ENCODE measurements around the gene RPS2.
A peak's percentile ranks its signal among the peaks of the same experiment; 100 is the strongest.

Gene RPS2

GRCh38 chr16:1981398-1981836 is 16.8 kb upstream of the RPS2 start, which contains the start of gene NOXO1:
Gene NOXO1 (minus strand): TSS chr16:1981469. CDS start chr16:1981179, 290 bp downstream.
- DNase-seq (ENCODE audit: low read depth): no peak

DNA sequence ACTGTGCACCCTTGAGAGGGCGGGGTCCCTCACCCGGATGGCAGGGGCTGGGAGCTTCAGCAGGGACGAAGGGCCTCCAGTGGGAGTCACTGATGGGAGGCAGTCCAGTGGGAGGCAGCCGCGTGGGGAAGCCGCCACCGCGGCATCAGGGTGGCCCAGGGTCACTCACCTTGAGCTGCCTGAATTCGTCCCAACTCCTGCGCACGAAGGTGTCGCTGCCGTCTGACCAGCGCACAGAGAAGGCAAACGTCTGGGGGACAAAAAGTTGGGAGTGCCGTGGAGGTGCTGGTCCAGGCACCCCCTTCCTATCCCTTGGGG is 16.1 kb upstream of the RPS2 start:
- no peak for DNase-seq (ENCODE audit: low read depth)

DNA sequence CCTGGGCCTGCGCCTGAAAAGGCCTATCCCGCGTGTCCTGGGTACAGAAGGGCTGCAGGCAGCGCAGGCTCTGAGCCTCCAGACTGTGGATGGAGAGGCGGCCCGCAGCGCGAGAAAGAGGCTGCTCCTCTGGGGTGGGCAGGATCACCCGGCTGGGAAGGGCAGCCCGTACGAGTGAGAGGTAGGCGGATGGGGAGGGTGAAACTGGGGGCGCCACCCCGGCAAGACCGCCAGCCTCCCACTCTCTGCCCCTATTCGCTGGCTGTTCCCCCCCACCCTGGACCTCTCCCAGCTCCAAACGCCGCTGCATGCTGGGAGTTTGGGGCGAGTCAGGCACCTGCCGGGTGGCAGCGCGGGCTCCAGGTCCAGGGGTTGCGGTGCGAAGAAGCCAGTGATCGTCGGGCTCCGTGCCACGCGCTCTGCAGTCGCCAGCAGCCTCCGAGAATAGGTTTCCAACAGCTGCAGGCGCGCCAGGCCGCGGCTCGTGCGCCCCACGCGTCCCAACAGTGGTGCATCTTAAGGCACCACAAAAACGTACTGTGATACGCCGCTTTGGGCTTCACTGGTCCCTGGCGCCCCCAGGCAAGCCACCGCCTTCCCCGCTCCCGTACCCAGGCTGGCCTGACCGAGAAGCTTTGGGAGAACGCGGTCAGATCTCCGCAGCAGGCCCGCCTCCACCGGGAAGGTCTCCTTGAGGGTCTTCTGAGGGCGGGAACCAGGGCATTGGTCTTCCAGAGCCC is 15.6 kb upstream of the RPS2 start:
- no peak for DNase-seq (ENCODE audit: low read depth)

- peak; percentile 56 for DNase-seq (ENCODE audit: low read depth)
Observed at GRCh38 chr16:1979271-1980029, 14.8 kb upstream of the RPS2 start.

DNA sequence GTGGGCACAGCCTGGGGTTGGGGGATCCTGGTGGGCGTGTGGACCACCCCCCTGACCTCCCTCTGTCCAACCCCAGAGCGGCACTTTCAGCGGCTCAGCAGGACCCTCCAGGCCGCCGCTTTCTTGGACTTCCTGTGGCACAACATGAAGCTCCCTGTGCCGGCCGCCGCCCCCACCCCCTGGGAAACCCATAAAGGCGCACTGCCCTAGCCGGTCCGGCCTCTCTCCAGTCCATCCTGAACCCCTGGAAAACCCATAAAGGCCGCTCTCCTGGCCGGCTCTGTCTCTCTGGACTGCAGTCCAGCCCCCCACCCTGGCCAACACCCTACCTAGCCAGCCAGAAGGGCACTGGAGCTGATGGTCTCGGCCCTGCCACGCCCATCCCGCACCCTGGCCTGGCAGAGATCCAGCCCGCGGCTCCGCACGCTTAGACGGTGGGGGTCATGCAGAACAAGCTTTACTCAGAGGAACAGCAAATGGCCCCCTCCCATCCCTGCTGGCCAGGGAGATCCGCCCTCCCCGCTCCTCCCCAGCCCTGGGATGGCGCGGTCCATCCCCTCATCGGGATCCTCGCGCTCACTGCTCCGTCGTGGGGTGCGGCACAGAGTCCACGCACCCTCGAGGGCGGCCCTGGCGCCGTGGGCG is 14.0 kb upstream of the RPS2 start:
- no peak for DNase-seq (ENCODE audit: low read depth)

DNA sequence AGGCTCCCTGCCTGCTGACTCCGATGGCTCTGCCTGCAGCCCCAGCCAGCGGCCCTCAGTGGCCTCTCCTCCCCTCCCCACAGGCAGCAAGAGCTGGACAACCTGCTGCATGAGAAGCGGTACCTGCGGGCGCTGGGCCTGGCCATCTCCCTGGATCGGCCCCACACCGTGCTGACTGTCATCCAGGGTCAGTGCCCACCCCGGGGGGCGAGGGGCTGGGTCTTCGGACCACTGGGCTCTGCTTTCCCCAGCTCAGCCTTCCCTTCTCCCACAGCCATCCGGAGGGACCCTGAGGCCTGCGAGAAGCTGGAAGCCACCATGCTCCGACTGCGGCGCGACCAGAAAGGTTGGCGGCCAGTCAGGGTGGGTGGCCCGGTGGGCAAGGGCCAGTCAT is 13.2 kb upstream of the RPS2 start:
- DNase-seq (ENCODE audit: low read depth): no peak

DNA sequence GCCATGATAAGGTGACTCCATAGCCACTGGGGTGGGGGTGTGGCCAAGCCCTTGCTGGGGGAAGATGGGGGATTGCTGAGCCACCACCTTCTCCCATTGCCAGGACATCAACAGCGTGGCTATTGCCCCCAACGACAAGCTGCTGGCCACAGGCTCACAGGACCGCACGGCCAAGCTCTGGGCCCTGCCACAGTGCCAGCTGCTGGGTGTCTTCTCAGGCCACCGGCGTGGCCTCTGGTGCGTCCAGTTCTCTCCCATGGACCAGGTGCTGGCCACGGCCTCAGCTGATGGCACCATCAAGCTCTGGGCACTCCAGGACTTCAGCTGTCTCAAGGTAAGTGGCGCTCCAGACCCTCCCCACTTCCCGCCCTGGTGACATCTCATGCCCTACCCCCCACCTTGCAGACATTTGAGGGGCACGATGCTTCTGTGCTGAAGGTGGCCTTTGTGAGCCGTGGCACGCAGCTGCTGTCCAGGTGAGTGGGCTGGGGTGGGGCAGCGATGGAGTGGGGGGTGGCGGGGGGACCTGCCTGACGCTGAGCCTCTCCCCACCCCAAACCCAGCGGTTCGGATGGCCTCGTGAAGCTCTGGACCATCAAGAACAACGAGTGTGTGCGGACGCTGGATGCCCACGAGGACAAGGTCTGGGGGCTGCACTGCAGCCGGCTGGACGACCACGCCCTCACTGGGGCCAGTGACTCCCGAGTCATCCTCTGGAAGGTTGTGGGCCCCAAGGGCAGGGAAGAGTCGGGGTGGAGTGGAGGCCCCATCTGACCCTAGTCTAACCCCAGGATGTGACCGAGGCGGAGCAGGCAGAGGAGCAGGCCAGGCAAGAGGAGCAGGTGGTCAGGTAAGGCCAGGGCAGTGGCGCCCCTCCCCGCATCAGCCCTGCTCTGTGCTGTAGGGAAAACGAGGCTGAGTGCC is 12.6 kb upstream of the RPS2 start:
- DNase-seq (ENCODE audit: low read depth): no peak

GRCh38 chr16:1976216-1976520 is 11.5 kb upstream of the RPS2 start:
- no peak for DNase-seq (ENCODE audit: low read depth)

GRCh38 chr16:1975432-1976215 is 11.0 kb upstream of the RPS2 start:
- DNase-seq (ENCODE audit: low read depth): no peak

DNA sequence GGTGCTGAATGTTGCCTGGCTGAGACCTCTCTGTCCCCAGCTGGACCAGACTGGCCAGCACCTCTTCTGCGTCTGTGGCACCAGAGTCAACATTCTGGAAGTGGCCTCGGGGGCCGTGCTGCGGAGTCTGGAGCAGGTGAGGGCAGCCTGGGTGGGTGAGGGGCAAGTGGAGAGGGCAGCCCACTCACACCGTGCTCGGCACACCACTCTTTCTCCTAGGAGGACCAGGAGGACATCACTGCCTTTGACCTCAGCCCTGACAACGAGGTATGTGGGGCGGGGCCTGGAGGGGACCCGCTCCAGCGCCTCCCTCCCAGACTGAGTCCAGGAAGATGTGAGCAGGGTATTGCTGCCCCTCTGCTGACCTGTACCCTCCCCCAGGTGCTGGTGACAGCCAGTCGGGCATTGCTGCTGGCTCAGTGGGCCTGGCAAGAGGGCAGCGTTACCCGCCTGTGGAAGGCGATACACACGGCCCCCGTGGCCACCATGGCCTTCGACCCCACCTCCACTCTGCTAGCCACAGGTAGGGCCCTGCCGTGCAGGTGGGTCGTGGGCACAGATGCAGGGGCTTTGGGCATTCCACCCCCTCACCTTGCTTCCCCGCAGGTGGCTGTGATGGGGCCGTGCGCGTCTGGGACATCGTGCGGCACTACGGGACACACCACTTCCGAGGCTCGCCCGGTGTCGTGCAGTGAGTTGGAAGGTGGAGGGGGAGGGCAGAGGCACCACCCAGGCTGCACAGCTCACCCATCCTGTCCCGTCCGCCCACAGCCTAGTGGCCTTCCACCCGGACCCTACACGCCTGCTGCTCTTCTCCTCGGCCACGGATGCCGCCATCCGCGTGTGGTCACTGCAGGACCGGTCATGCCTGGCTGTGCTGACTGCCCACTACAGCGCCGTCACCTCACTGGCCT is 9.8 kb upstream of the RPS2 start:
- DNase-seq (ENCODE audit: low read depth): no peak

DNA sequence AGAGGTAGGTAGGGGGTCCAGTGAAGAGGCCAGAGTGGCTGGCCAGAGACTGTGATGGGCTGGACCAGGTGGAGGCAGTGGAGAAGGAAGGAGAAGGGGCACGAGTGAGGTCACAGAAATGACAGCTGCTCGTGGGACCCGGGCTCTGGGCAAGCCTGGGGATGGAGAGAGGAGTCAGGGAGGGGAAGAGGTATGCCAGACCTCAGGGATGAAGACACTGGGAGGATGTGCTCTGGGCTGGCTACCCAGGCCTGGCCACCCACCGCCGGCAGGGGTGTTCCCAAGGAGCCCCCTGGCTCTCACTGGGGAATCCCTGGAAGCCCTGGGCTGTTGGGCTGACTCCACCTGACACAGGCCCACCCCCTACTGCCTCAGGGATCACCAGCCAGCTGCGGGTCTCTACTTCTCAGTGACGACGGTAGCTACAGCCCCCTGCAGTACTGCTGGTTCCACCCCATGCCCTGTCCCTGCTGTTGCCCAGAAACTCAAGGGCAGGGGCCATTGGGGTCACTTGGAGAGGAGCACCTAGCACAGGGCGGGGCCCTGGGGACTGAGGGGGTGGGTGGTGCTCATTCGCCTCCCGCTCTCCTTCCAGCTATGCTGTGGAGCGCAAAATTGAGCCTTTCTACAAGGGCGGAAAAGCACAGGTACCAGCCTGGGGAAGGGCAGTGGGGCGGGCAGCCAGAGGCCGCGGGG is 9.0 kb upstream of the RPS2 start:
- no peak for DNase-seq (ENCODE audit: low read depth)

DNA sequence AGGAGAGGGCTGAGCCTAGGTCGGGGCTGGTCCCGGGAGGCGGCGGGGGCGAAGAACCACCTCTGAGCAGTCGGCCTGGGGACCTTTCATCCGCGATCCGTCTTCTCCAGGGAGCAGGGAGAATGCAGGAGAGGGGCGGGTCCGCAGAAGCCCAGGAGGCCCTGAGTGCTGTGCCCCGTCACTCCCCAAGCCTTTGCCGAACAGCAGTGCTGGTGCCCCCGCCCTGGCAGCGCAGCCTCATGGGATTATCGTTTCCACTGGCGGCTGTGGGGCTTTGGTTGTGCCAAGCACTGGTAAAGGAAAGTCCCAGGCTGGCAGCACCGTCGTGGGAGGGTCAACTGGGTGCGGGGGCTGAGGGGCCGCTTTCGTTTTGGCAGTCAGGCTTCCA is 7.9 kb upstream of the RPS2 start:
- no peak for DNase-seq (ENCODE audit: low read depth)

DNA sequence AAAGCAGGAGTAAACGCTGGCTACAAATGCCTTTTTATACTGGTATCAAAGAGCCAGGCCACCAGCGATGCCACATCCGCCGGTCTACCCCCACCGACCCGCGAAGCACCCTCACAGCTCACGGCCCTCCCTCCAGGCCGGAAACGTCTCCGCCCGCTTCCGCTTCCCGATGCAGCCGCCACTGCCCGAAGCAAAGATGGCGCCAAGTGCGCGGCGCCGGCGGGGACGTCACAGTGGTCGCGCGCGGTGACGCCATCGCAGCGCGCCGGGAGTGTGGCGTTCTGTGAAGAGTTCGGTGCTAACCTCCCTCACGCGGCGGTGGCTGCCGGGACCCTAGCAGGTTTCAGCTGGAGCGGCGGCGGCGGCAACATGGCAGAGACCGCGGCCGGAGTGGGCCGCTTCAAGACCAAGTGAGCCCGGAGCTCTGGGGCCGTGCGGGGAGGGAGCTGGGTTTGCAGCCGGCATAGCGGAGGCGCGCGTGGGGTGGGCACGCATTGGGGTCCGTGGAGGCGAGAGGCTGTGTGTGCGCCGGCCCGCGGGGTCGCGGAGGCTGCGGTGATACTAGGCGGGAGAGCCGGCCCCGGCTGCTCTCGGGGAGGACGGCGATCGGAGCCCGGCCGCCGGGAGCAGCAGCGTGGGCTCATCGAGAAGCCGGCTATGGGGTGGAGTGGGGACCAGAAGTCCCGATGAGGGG is 7.3 kb upstream of the RPS2 start, which contains the start of gene TBL3:
Gene TBL3, plus strand, starts transcription at position 258 of the 694 bp plus-strand sequence. Its CDS starts 112 bp downstream, at position 370.
- peak; percentile 92 for DNase-seq (ENCODE audit: low read depth)

DNA sequence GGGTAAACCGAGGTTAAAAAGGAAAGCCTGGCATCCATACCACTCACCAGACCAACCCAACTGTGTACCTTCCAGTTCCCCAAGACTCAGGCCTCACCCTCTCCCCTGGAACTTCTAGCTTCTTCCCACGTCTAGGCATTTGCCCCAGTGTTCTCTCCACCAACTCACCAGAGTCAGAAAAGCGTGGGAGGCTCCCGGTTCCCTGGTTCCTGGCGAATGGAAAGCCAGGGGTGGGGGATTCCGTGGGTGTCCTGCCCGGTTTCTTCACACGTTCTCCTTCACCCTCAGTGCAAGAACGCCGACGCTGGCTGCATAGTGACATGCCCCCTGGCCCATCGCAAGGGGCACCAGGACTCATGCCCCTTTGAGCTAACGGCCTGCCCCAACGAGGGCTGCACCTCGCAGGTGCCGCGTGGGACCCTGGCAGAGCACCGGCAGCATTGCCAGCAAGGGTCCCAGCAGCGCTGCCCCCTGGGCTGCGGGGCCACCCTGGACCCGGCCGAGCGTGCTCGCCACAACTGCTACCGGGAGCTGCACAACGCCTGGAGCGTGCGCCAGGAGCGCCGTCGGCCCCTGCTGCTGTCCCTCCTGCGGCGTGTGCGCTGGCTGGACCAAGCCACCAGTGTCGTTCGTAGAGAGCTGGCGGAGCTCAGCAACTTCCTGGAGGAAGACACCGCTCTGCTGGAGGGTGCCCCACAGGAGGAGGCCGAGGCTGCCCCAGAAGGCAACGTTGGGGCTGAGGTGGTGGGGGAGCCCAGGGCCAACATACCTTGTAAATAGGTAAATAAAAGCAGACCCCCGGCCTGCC is 3.7 kb upstream of the RPS2 start:
- DNase-seq (ENCODE audit: low read depth): no peak

- DNase-seq (ENCODE audit: low read depth): no peak
Observed at GRCh38 chr16:1966460-1966859, 1.8 kb upstream of the RPS2 start, which contains the start of gene RNF151. Gene RNF151 (plus strand): TSS chr16:1966856. CDS start chr16:1966882, 26 bp downstream.

- no peak for DNase-seq (ENCODE audit: low read depth)
Observed at GRCh38 chr16:1965396-1966001, 873 bp upstream of the RPS2 start.

GRCh38 chr16:1963806-1964505 is 670 bp downstream of the RPS2 start:
- no peak for DNase-seq (ENCODE audit: low read depth)
